Renal cortex interstitium (tissue), 11 donors: Measurements from ENCODE around the gene TEX35. TPM values are rescaled to one million over a fixed set of nuclear protein-coding genes. Genes with fewer than 3 reads are reported as not detected.

Experiments used
- DNase-seq, 11 donors: peaks; one replicate each; pipeline ENCODE4 v3.0.0-alpha.2; 2013; ENCODE audit warnings: low read depth in 9 of 11, low spot score in 4 of 11; ENCODE audit errors: extremely low read depth in 1 of 11
- polyA plus RNA-seq, 3 donors: library from polyadenylated mRNA; unstranded; fragments of 120-200 nt; gene quantifications; one replicate each; pipeline ENCODE4 v1.2.1, GENCODE V29; 2013; ENCODE audit not compliant: insufficient read length in 3 of 3

The TEX35 gene
- polyA plus RNA-seq, 3 donors, result 0.10 TPM; not detected in 2

DNA sequence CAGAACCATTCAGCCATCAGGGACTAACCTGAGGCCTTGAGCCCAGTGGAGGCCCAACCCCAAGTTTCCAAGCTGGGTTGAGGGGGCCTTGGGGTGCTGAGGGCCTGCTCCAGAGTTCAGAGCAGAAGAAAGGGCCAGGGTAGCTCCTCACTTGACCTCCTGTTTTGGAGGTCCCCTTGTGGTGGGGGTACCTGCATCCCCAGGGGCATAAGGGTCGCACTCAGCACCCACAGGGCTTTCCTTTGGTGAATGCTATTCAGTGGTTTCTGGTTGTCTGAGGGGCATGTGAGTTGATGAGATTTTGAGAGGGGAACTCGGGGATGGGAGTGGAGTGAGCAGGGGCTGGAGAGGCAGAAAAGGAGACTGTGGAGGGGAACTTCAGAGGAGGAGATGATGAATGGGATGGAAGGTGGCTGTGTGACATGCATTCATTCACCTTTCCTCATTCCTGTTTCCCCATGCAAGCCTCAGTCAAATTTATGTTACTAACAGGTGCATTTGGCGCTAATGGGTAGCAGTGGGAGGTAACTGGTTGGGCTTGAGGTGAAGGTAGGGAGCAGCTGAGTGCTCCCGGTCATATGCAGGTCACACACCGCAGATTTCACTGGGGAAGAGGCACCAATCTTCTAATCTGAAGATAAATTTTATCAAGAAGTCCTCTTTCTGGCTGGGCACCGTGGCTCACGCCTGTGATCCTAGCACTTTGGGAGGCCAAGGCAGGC is 50.4 kb downstream of the TEX35 start:
- DNase-seq, result no peak

DNA sequence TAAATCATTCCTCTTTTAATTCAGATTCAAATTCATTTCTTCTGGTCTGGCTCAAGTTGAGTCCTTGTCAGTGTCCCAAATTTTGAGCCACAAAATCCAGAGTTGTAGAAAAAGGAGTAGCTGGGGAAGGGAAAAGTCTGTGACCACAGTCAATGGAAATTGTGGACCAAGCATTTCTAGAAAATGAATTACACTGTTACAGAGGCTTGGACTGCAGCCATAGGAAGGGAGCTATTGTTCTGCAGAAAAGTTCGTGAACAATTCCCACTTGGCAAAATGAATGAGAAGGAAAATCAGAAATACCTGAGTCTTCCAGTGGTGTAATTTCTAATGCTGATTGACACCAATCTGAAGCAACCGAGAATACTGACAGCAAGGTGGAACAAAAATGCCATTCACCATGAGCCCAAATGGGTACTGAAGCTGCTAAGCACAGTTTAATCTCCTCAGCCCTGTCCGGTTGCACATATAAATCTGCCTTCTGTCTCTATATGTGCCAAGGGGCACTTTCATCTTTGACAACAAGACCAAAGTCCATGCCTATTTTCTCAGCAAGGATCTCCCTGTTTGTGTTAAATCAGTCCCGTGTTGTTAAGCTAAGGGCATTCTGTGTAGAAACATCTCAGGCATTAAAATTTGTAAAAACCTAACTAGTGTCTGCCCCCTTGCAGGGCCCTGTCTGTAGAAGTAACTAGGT is 51.3 kb downstream of the TEX35 start:
- DNase-seq, result no peak

DNA sequence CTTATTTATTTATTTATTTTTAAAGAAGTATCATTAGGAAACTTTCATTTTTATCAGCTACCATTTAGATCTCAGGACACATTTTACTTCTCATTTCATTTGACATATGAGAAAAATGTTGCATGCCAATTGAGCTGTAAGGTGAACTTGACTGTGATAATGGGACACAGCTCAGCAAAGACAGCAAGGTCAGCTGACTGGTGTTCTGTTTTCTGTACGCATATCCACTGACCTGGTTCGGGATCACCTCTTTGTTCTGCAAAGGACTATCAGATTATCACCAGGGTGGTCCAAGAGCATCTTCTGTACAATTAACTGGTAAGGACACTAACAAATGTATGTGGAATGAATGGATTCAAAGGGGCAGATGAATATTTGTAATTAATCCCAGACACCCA is 51.9 kb downstream of the TEX35 start:
- DNase-seq, result no peak

DNA sequence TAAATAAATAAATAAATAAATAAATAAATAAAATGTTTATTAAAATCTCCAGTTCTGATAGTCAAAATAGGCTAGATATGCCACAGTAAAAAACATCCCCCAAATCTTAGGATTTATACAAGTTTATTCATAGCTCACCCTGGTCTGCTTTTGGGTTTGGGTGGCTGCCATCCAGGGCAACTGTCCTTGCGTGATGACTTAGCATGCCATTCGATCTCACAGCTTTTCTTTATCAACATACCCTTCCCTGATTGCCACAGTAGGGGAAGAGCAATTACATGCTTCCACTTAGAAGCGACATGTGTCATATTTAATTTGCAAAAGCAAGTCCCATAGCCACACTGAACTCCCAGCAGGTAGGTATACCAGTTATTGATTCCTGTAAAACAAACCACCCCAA is 52.7 kb downstream of the TEX35 start:
- no peak for DNase-seq

DNA sequence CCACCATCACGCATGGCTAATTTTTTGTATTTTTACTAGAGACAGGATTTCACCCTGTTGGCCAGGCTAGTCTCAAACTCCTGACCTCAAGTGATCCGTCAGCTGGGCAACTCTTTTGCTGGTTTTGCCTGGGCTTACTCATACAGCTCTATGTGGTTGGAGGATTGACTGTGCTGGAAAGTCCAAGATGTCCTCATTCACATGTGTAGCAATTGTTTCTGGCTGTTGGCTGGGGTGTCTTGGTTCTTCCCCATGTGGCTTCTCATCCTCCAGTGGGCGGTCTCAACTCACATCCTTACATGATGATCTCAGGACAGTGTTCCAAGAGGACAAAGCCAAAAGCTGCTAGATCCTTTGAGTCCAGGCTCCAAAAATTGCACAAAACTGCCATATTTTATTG is 53.3 kb downstream of the TEX35 start:
- DNase-seq, result no peak

DNA sequence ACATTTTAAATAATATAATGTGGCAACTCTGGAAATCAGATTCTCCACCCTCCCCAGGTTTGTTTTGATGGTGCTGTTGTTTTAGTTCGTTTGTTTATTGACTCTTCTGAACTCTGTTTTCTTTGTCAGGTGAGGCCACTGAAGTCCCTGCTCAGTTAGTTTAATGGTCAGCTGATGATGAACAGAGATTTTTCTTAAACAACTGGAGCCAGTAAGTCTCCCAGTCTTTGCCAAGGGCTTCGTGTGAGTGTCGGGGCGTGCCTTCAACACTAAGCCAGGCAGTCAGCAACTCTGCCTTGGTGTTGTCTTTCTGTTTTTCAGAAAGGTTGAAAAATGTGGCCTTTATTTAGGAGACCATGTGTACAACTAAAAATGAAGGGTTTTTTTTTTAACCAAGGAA is 58.9 kb downstream of the TEX35 start:
- no peak for DNase-seq

Other genes with a start within 250 kb of the TEX35 start
- gene CLEC20A, start 16.1 kb upstream of the TEX35 start, polyA plus RNA-seq, result under 1 TPM; 0.24 to 0.47 (median 0.36) TPM
- 10 to 100 TPM; 31.8 to 38.9 (median 33.4) TPM for gene RALGPS2, start 212.1 kb downstream of the TEX35 start, polyA plus RNA-seq